Pancreas (tissue), 10 donors: ENCODE data around the gene MGMT. TPM values are rescaled to one million over a fixed set of nuclear protein-coding genes. Genes with fewer than 3 reads are reported as not detected.
A peak's percentile ranks its signal among the peaks of the same experiment; 100 is the strongest.

Experiments
- ATAC-seq, 4 donors: fragments of 200-7000 bp; cut with Tn5 transposase; one replicate each; pipeline versions ENCODE4 v1.8.0 to v1.9.1; 2020; ENCODE audit warnings: mild to moderate bottlenecking in 4 of 4, moderate library complexity in 4 of 4
- DNase-seq, 6 donors: peaks; one replicate each; pipeline ENCODE4 v3.0.0-alpha.2; 2020
- FAIRE-seq: peaks from 2 replicates; lab custom pipeline; 2012; peaks lifted over from hg19 to GRCh38; lab: Jason Lieb, UNC
- H3K27ac ChIP-seq, 4 donors: fragments of 200-600 bp; sonication (generic); 1 replicate in 3 of 4; 2 replicates in 1 of 4; pipeline versions ENCODE4 v1.5.0 to v1.8.0; 2020
- H3K27me3 ChIP-seq, 4 donors: fragments of 200-600 bp; one replicate each; pipeline ENCODE4 v1.8.0; 2021
- H3K36me3 ChIP-seq, 3 donors: fragments of 200-600 bp; sonication (generic) in 1 of 3; one replicate each; pipeline versions ENCODE4 v1.5.0 to v1.8.0; 2020 to 2021
- H3K4me1 ChIP-seq, 3 donors: fragments of 200-600 bp; one replicate each; pipeline ENCODE4 v1.8.0; 2021
- H3K4me3 ChIP-seq, 4 donors: fragments of 200-600 bp; sonication (generic) in 2 of 4; one replicate each; pipeline versions ENCODE4 v1.5.0 to v1.8.0; 2020 to 2021
- H3K9me3 ChIP-seq, 4 donors: fragments of 200-600 bp; one replicate each; pipeline ENCODE4 v1.8.0; 2021
- CTCF ChIP-seq, 4 donors: fragments of 200-600 bp; sonication (generic) in 3 of 4; IDR thresholded peaks; one replicate each; pipeline versions ENCODE4 v1.5.0 to v1.8.0; 2021; ENCODE audit warnings: antibody characterized with exemption in 4 of 4
- WGBS, 2 donors: extraction: QIAGEN DNeasy Blood & Tissue Kit; methylation state at CpG; one replicate each; pipeline ENCODE4 v1.1.7; 2013; 5-methylcytosine and 5-hydroxymethylcytosine counted together
- intact Hi-C, 3 donors: fragments of 100-400 bp; cut with DNase I; formaldehyde crosslinking; loops; one replicate each; pipeline versions ENCODE4 v1.11.1 to v1.14.2; 2022
- polyA plus RNA-seq, 2 donors: library from polyadenylated mRNA; stranded (reverse); fragments of 200-250 nt; gene quantifications; one replicate each; pipeline ENCODE4 v1.2.3, GENCODE V29; 2013
- total RNA-seq, 6 donors: library from RNA; stranded (reverse); fragmentation: NEBNext Ultra II Directional in 4 of 6; extraction: Animal tissue kit (Norgen Biotek cat#: 25700) in 4 of 6; gene quantifications; one replicate each; pipeline versions ENCODE4 v1.2.1 to v1.2.4, GENCODE V29; 2021 to 2023
- donor health status: healthy with polysubstance abuse.
- donor health status: DM: no; HTN: no; CAD: no; lungs with moderate emphysema.
- donor health status: DM: no; HTN: no; CAD: no.
- donor health status: control.
- donor health status: control.
- donor health status: Bipolar disorder and iron deficiency.
- donor health status: DM: yes; HTN: yes; CAD: no.
- donor health status: DM: no; HTN: no; CAD: no.
- donor health status: DM: no; HTN: no; CAD: no.
- donor health status: DM: yes; HTN: yes; CAD: no.

Gene MGMT
- total and polyA plus RNA-seq, 8 donors = 9.1 to 18.6 (median 12.0) TPM

GRCh38 chr10:129681856-129682255, 214.8 kb downstream of the MGMT start:
- Histone ChIP-seq H3K4me1 (no peaks in the 10 kb centered on the region), H3K4me3 (no peak overlapping the region), H3K27ac (no peak overlapping the region), H3K36me3 (no peaks in the 10 kb centered on the region), H3K27me3 (no peaks in the 10 kb centered on the region), H3K9me3 (no peaks in the 10 kb centered on the region)
- DNase-seq (no peak), ATAC-seq (no peak), FAIRE-seq (no peak)
- no peak for TF ChIP-seq CTCF (IDR thresholded peaks at IDR 0.05)
- 90 to 94% methylated on average over 5 of the region's 5 CpGs for WGBS, 2 donors
- intact Hi-C loops = no loop called here

GRCh38 chr10:129683519-129683918, 216.5 kb downstream of the MGMT start:
- H3K36me3 ChIP-seq = no peaks in the 10 kb centered on the region
- no peaks in the 10 kb centered on the region for H3K9me3 ChIP-seq
- intact Hi-C loops = no loop called here
- no peak for DNase-seq
- H3K4me3 ChIP-seq = no peak overlapping the region
- WGBS, 2 donors = 85 to 98% methylated on average over 1 of the region's 1 CpG
- H3K4me1 ChIP-seq = no peaks in the 10 kb centered on the region
- FAIRE-seq = no peak
- no peak for TF ChIP-seq CTCF (IDR thresholded peaks at IDR 0.05)
- no peak overlapping the region for H3K27ac ChIP-seq
- H3K27me3 ChIP-seq = no peaks in the 10 kb centered on the region
- ATAC-seq = no peak

GRCh38 chr10:129683920-129684319, 216.9 kb downstream of the MGMT start:
- H3K9me3 ChIP-seq = no peaks in the 10 kb centered on the region
- intact Hi-C loops = no loop called here
- FAIRE-seq (no peak), DNase-seq (no peak), ATAC-seq (no peak)
- H3K4me3 ChIP-seq = no peak overlapping the region
- H3K36me3 ChIP-seq = no peaks in the 10 kb centered on the region
- no peaks in the 10 kb centered on the region for H3K4me1 ChIP-seq
- H3K27me3 ChIP-seq = no peaks in the 10 kb centered on the region
- WGBS, 2 donors = 95 to 98% methylated on average over 3 of the region's 3 CpGs
- H3K27ac ChIP-seq = no peak overlapping the region
- no peak for TF ChIP-seq CTCF (IDR thresholded peaks at IDR 0.05)

- TF ChIP-seq CTCF (IDR thresholded peaks at IDR 0.05) = no peak
Observed at GRCh38 chr10:129685271-129685670, 218.2 kb downstream of the MGMT start.

GRCh38 chr10:129689671-129690071, 222.6 kb downstream of the MGMT start:
- Histone ChIP-seq H3K27ac (no peak overlapping the region), H3K27me3 (no peaks in the 10 kb centered on the region), H3K36me3 (no peaks in the 10 kb centered on the region), H3K4me3 (no peak overlapping the region), H3K9me3 (no peaks in the 10 kb centered on the region), H3K4me1 (no peaks in the 10 kb centered on the region)
- TF ChIP-seq CTCF (IDR thresholded peaks at IDR 0.05) = no peak
- 89 to 90% methylated on average over 4 of the region's 4 CpGs for WGBS, 2 donors
- ATAC-seq = peak in 2 of 4 donors; percentile 11 to 12
- FAIRE-seq = no peak
- intact Hi-C loops = no loop called here
- DNase-seq = no peak

More at GRCh38 chr10:129685271-129685670, 218.2 kb downstream of the MGMT start:
- ATAC-seq (no peak), FAIRE-seq (no peak), DNase-seq (no peak)
- intact Hi-C loops = no loop called here
- Histone ChIP-seq H3K36me3 (no peaks in the 10 kb centered on the region), H3K9me3 (no peaks in the 10 kb centered on the region), H3K27ac (no peak overlapping the region), H3K4me1 (no peaks in the 10 kb centered on the region), H3K27me3 (no peaks in the 10 kb centered on the region), H3K4me3 (no peak overlapping the region)
- whole genome bisulfite sequencing, 2 donors = 92 to 94% methylated on average over 8 of the region's 8 CpGs
